GDM1 (cell line): ENCODE data around the gene PMS1.
"Not testable (repeated sequence)": the region's sequence is repeated elsewhere in the genome, so short reads cannot be mapped to it uniquely, and the experiment has no call there.

Source experiments
- DNase-seq: peaks from one replicate; lab custom pipeline; 2025; lab: John Stamatoyannopoulos, UW

The PMS1 gene

GRCh38 chr2:189818249-189819038 is 34.2 kb downstream of the PMS1 start:
- no peak for DNase-seq

GRCh38 chr2:189819297-189819704 is 35.1 kb downstream of the PMS1 start:
- DNase-seq, result no peak

GRCh38 chr2:189821953-189822748 is 37.9 kb downstream of the PMS1 start:
- DNase-seq, result no peak

- DNase-seq, result no peak
Observed at GRCh38 chr2:189824694-189825396, 40.6 kb downstream of the PMS1 start.

- DNase-seq, result no peak
Observed at GRCh38 chr2:189826039-189826438, 41.8 kb downstream of the PMS1 start.

GRCh38 chr2:189829102-189829833 is 45.0 kb downstream of the PMS1 start:
- no peak for DNase-seq

- no peak for DNase-seq
Observed at GRCh38 chr2:189830510-189830909, 46.3 kb downstream of the PMS1 start.

- DNase-seq, result no peak
Observed at GRCh38 chr2:189834059-189834458, 49.8 kb downstream of the PMS1 start.

GRCh38 chr2:189834642-189835041 is 50.4 kb downstream of the PMS1 start:
- DNase-seq, result not testable (repeated sequence)

GRCh38 chr2:189835855-189836558 is 51.8 kb downstream of the PMS1 start:
- no peak for DNase-seq

- DNase-seq, result no peak
Observed at GRCh38 chr2:189836644-189837043, 52.4 kb downstream of the PMS1 start.

GRCh38 chr2:189837326-189837725 is 53.1 kb downstream of the PMS1 start:
- no peak for DNase-seq

GRCh38 chr2:189841019-189841418 is 56.8 kb downstream of the PMS1 start:
- no peak for DNase-seq

- DNase-seq, result no peak
Observed at GRCh38 chr2:189848276-189848675, 64.0 kb downstream of the PMS1 start.

GRCh38 chr2:189849550-189849949 is 65.3 kb downstream of the PMS1 start:
- DNase-seq, result no peak

GRCh38 chr2:189851174-189851826 is 67.0 kb downstream of the PMS1 start:
- DNase-seq, result no peak

GRCh38 chr2:189854187-189854586 is 69.9 kb downstream of the PMS1 start:
- no peak for DNase-seq

GRCh38 chr2:189854940-189855339 is 70.7 kb downstream of the PMS1 start:
- DNase-seq, result no peak

- no peak for DNase-seq
Observed at GRCh38 chr2:189858291-189858690, 74.0 kb downstream of the PMS1 start.

- no peak for DNase-seq
Observed at GRCh38 chr2:189860161-189860560, 75.9 kb downstream of the PMS1 start.

- no peak for DNase-seq
Observed at GRCh38 chr2:189862751-189863150, 78.5 kb downstream of the PMS1 start.
